SKM-1 (cell line): ENCODE measurements around the gene B3GNT5.

Experiments
- DNase-seq: peaks from one replicate; lab custom pipeline; 2025; ENCODE audit not compliant: unreplicated experiment; lab: John Stamatoyannopoulos, UW

Gene B3GNT5

GRCh38 chr3:183252973-183253527 is at the start of gene B3GNT5:
TSS of gene B3GNT5 (plus strand) at chr3:183253253. CDS start at chr3:183269799, 16,546 bp downstream.
- DNase-seq, result no peak

GRCh38 chr3:183203670-183204069 is 49.4 kb upstream of the B3GNT5 start:
- no peak for DNase-seq

- DNase-seq, result no peak
Observed at GRCh38 chr3:183208260-183208659, 44.8 kb upstream of the B3GNT5 start.

GRCh38 chr3:183208800-183209199 is 44.3 kb upstream of the B3GNT5 start:
- no peak for DNase-seq

- peak; percentile 40 for DNase-seq
Observed at GRCh38 chr3:183210341-183210740, 42.7 kb upstream of the B3GNT5 start.

- peak; percentile 86 for DNase-seq
Observed at GRCh38 chr3:183210862-183211341, 42.2 kb upstream of the B3GNT5 start.

- no peak for DNase-seq
Observed at GRCh38 chr3:183211352-183211751, 41.7 kb upstream of the B3GNT5 start.

GRCh38 chr3:183212096-183212495 is 41.0 kb upstream of the B3GNT5 start:
- DNase-seq, result no peak

GRCh38 chr3:183212565-183212964 is 40.5 kb upstream of the B3GNT5 start:
- DNase-seq, result peak; percentile 96

- DNase-seq, result no peak
Observed at GRCh38 chr3:183213415-183214276, 39.4 kb upstream of the B3GNT5 start.

GRCh38 chr3:183214277-183214612 is 38.8 kb upstream of the B3GNT5 start:
- DNase-seq, result no peak

- DNase-seq, result no peak
Observed at GRCh38 chr3:183215591-183216202, 37.4 kb upstream of the B3GNT5 start.

- DNase-seq, result no peak
Observed at GRCh38 chr3:183217548-183218332, 35.3 kb upstream of the B3GNT5 start.

GRCh38 chr3:183218826-183219225 is 34.2 kb upstream of the B3GNT5 start:
- peak; percentile 68 for DNase-seq

GRCh38 chr3:183220828-183221227 is 32.2 kb upstream of the B3GNT5 start:
- no peak for DNase-seq

- DNase-seq, result no peak
Observed at GRCh38 chr3:183222631-183223235, 30.3 kb upstream of the B3GNT5 start.

GRCh38 chr3:183224180-183224970 is 28.7 kb upstream of the B3GNT5 start:
- no peak for DNase-seq

GRCh38 chr3:183226333-183226890 is 26.6 kb upstream of the B3GNT5 start:
- DNase-seq, result no peak

GRCh38 chr3:183227586-183227985 is 25.5 kb upstream of the B3GNT5 start:
- DNase-seq, result no peak

- no peak for DNase-seq
Observed at GRCh38 chr3:183229178-183229577, 23.9 kb upstream of the B3GNT5 start.
